PC-9 (cell line): ENCODE results near the gene HOMER3. TPM values are rescaled to one million over a fixed set of nuclear protein-coding genes. Genes with fewer than 3 reads are reported as not detected.

Experiments
- BruUV-seq: library from RNA; stranded (reverse); fragments of 400-500 nt; replicated peaks from 2 replicates; lab custom pipeline; 2021; lab: Mats Ljungman, UMichigan
- CTCF ChIA-PET: fragments of 300-600 bp; sonication (Branson Sonifier 250); formaldehyde crosslinking; loops from one replicate; lab custom pipeline; 2022; ENCODE audit warnings: antibody characterized with exemption; lab: Charles Lee
- POLR2A ChIA-PET: fragments of 300-600 bp; sonication (Branson Sonifier 250); formaldehyde crosslinking; loops from one replicate; lab custom pipeline; 2022; ENCODE audit warnings: antibody characterized with exemption; ENCODE audit not compliant: unreplicated experiment; lab: Charles Lee
- DNase-seq, 2 experiments: peaks; one replicate each; pipeline versions ENCODE4 v3.0.0 to v3.0.0-alpha.2; 2015 to 2022; ENCODE audit warnings: mixed read lengths in 1 of 2
- H2AFZ ChIP-seq: fragments of 200-600 bp; sonication (generic); 2 replicates; pipeline ENCODE4 v1.8.1; 2017; ENCODE audit warnings: antibody characterized with exemption
- H3F3A ChIP-seq: fragments of 200-600 bp; sonication (generic); 2 replicates; pipeline ENCODE4 v1.8.1; 2017; ENCODE audit warnings: antibody characterized with exemption, mild to moderate bottlenecking, low read depth; ENCODE audit not compliant: insufficient read depth
- H3K27ac ChIP-seq: fragments of 200-600 bp; sonication (generic); 2 replicates; pipeline ENCODE4 v1.6.1; 2016; ENCODE audit warnings: mixed run types
- H3K27me3 ChIP-seq: fragments of 200-600 bp; sonication (generic); 2 replicates; pipeline ENCODE4 v1.6.1; 2016; ENCODE audit warnings: low read depth, mixed run types; ENCODE audit not compliant: insufficient read depth
- H3K36me3 ChIP-seq: fragments of 200-600 bp; sonication (generic); 2 replicates; pipeline ENCODE4 v1.6.1; 2016; ENCODE audit warnings: low read depth, mixed run types
- H3K4me1 ChIP-seq: fragments of 200-600 bp; sonication (generic); replicated peaks from 2 replicates; pipeline ENCODE4 v1.6.1; 2016; ENCODE audit warnings: mixed run types; ENCODE audit not compliant: insufficient read depth
- H3K4me2 ChIP-seq: fragments of 200-600 bp; sonication (generic); 2 replicates; pipeline ENCODE4 v1.6.1; 2017; ENCODE audit warnings: mixed run types
- H3K4me3 ChIP-seq: fragments of 200-600 bp; sonication (generic); 2 replicates; pipeline ENCODE4 v1.6.1; 2016; ENCODE audit warnings: mixed run types
- H3K79me2 ChIP-seq: fragments of 200-600 bp; sonication (generic); 2 replicates; pipeline ENCODE4 v1.6.1; 2017; ENCODE audit warnings: low read depth, mixed run types
- H3K9me2 ChIP-seq: fragments of 200-600 bp; sonication (generic); 2 replicates; pipeline ENCODE4 v1.8.1; 2017; ENCODE audit warnings: mild to moderate bottlenecking; ENCODE audit not compliant: insufficient read depth
- H3K9me3 ChIP-seq: fragments of 200-600 bp; sonication (generic); 2 replicates; pipeline ENCODE4 v1.8.1; 2016; ENCODE audit warnings: low read depth; ENCODE audit not compliant: insufficient read depth
- H4K20me1 ChIP-seq: fragments of 200-600 bp; sonication (generic); 2 replicates; pipeline ENCODE4 v1.8.1; 2017; ENCODE audit not compliant: insufficient read depth
- CTCF ChIP-seq: fragments of 200-600 bp; sonication (generic); conservative IDR thresholded peaks from 2 replicates; pipeline ENCODE4 v1.6.1; 2017; ENCODE audit warnings: mixed run types, antibody characterized with exemption, mild to moderate bottlenecking, moderate library complexity
- EZH2 ChIP-seq: fragments of 200-600 bp; sonication (generic); IDR thresholded peaks from 2 replicates; pipeline ENCODE4 v1.8.0; 2017; ENCODE audit warnings: antibody characterized with exemption, low read depth
- intact Hi-C: fragments of 100-400 bp; cut with micrococcal nuclease; formaldehyde crosslinking; loops from one replicate; pipeline ENCODE4 v1.10.0; 2022; ENCODE audit not compliant: unreplicated experiment
- total RNA-seq: library from RNA; stranded (reverse); gene quantifications from 2 replicates; pipeline ENCODE4 v1.2.3, GENCODE V29; 2021

The HOMER3 gene
- total RNA-seq, 1 experiment from 2014 or later, result 55.7 TPM

GRCh38 chr19:18961767-18962620 lies 21.0 kb upstream of the HOMER3 start:
- Histone ChIP-seq H3K4me1 (peaks cover under 1% of the 10 kb centered on the region; the same call in 1 of the 2 replicates), H3F3A (peaks cover 15% of the 10 kb centered on the region; the same call in 1 of the 2 replicates), H3K79me2 (no peaks in the 10 kb centered on the region), H3K27me3 (no peaks in the 10 kb centered on the region), H3K36me3 (no peaks in the 10 kb centered on the region), H3K9me2 (no peaks in the 10 kb centered on the region), H3K4me2 (no peak overlapping the region), H3K27ac (no peak overlapping the region), H3K9me3 (no peaks in the 10 kb centered on the region), H4K20me1 (no peaks in the 10 kb centered on the region), H2AFZ (no peak overlapping the region), H3K4me3 (no peak overlapping the region)
- intact Hi-C loops, result no loop called here
- TF ChIP-seq CTCF, result no peak
- TF ChIP-seq EZH2, result no peak
- POLR2A ChIA-PET, result no interaction called here
- no peak for DNase-seq
- CTCF ChIA-PET, result no interaction called here
- BruUV-seq, result no TSS peak

GRCh38 chr19:18960370-18960769 lies 19.4 kb upstream of the HOMER3 start:
- no peak overlapping the region for H3K4me2 ChIP-seq
- no TSS peak for BruUV-seq
- H3F3A ChIP-seq, result peaks cover 8% of the 10 kb centered on the region; the same call in 1 of the 2 replicates
- no peaks in the 10 kb centered on the region for H3K27me3 ChIP-seq
- no peak overlapping the region for H2AFZ ChIP-seq
- no peak for DNase-seq
- no peaks in the 10 kb centered on the region for H3K36me3 ChIP-seq
- no peaks in the 10 kb centered on the region for H3K9me2 ChIP-seq
- H3K9me3 ChIP-seq, result no peaks in the 10 kb centered on the region
- no peaks in the 10 kb centered on the region for H4K20me1 ChIP-seq
- no peak for TF ChIP-seq EZH2
- no peak overlapping the region for H3K27ac ChIP-seq
- ChIA-PET CTCF (no interaction called here), POLR2A (no interaction called here)
- H3K4me1 ChIP-seq, result no peaks in the 10 kb centered on the region
- H3K79me2 ChIP-seq, result no peaks in the 10 kb centered on the region
- intact Hi-C loops, result no loop called here
- H3K4me3 ChIP-seq, result no peak overlapping the region

GRCh38 chr19:18955042-18955441 lies 14.0 kb upstream of the HOMER3 start:
- H3K79me2 ChIP-seq, result no peaks in the 10 kb centered on the region
- BruUV-seq, result no TSS peak
- CTCF ChIA-PET, result no interaction called here
- POLR2A ChIA-PET, result no interaction called here
- peaks cover 31% of the 10 kb centered on the region for H3K4me1 ChIP-seq
- no peak overlapping the region for H3K4me2 ChIP-seq
- no peaks in the 10 kb centered on the region for H4K20me1 ChIP-seq
- intact Hi-C loops, result no loop called here
- peaks cover 45% of the 10 kb centered on the region for H3F3A ChIP-seq
- no peak overlapping the region for H3K27ac ChIP-seq
- TF ChIP-seq EZH2, result no peak
- no peak for TF ChIP-seq CTCF
- H3K4me3 ChIP-seq, result no peak overlapping the region
- H2AFZ ChIP-seq, result no peak overlapping the region
- H3K27me3 ChIP-seq, result no peaks in the 10 kb centered on the region
- no peaks in the 10 kb centered on the region for H3K36me3 ChIP-seq
- no peaks in the 10 kb centered on the region for H3K9me3 ChIP-seq
- DNase-seq, result no peak
- no peaks in the 10 kb centered on the region for H3K9me2 ChIP-seq
